Right lobe of liver (tissue), 4 donors: ENCODE results near the gene SOBP.

ENCODE experiments used
- CTCF ChIP-seq, 4 donors: fragments of 200-600 bp in 3 of 4; fragments of 450-650 bp in 1 of 4; IDR thresholded peaks; one replicate each; pipeline versions ENCODE4 v1.5.1 to v1.8.0; 2016 to 2022; ENCODE audit warnings: antibody characterized with exemption in 4 of 4, mild to moderate bottlenecking in 2 of 4
- POLR2A ChIP-seq: fragments of 450-650 bp; IDR thresholded peaks from one replicate; pipeline ENCODE4 v1.6.1; 2017; ENCODE audit warnings: antibody characterized with exemption, mild to moderate bottlenecking
- donor health status: DM: no; HTN: no; CAD: no.
- donor health status: DM: no; HTN: no; CAD: no.
- donor health status: DM: no; HTN: yes; CAD: no.

DNA sequence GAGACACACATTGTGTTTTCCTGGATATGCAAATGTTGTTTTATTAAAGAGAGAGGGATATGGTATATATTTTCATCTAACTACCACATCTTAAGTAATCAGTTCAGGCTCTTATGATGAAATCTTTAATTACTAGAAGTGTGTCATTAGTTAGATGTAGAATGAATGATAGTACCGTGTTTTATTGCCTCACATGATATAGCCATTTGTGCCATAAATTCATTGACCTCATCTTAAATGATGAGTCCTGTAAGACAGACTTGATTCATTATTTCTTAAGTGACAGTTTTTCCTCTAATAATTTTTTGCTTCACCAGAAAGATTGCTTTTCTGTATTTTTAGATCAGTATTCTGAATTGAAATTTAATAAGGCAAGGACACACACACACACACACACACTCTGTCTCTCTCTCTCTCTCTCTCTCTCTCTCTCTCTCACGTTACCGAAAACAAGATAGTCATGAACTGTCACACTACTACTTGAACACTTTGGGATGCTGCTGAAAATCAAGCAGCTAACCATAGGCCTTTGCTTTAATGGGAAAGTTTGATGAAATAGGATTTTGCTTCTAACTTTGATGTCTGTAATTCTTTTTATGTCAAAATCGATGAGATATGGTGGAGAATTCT, 140.5 kb downstream of the SOBP start:
- TF ChIP-seq CTCF (IDR thresholded peaks at IDR 0.05) (no peak), POLR2A (no peak)
